D721Med (cell line): ENCODE measurements around the gene GOLGA6L1.
"Not testable (repeated sequence)": the region's sequence is repeated elsewhere in the genome, so short reads cannot be mapped to it uniquely, and the experiment has no call there.

ENCODE experiments used
- DNase-seq: peaks from one replicate; pipeline ENCODE4 v3.0.0; 2011; ENCODE audit warnings: low spot score; ENCODE audit not compliant: insufficient read length
- FAIRE-seq: peaks from 2 replicates; lab custom pipeline; 2011; peaks lifted over from hg19 to GRCh38; lab: Jason Lieb, UNC
- TF ChIP-seq, protein P1 (sequence below): IDR thresholded peaks from 2 replicates; pipeline ENCODE4 v1.5.1; 2012; ENCODE audit warnings: mild to moderate bottlenecking, control low read depth; ENCODE audit not compliant: insufficient read depth; ENCODE audit errors: missing control alignments

GOLGA6L1 gene, protein sequence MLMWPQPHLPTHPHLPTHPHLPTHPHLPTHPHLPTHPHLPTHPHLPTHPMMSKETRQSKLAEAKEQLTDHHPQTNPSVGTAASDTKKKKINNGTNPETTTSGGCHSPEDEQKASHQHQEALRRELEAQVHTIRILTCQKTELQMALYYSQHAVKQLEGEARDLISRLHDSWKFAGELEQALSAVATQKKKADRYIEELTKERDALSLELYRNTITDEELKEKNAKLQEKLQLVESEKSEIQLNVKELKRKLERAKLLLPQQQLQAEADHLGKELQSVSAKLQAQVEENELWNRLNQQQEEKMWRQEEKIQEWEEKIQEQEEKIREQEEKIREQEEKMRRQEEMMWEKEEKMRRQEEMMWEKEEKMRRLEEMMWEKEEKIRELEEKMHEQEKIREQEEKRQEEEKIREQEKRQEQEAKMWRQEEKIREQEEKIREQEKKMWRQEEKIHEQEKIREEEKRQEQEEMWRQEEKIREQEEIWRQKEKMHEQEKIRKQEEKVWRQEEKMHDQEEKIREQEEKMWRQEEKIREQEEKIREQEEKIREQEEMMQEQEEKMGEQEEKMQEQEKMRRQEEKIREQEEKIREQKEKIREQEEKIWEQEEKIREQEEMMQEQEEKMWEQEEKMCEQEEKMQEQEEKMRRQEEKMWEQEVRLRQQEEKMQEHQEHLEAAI

DNA sequence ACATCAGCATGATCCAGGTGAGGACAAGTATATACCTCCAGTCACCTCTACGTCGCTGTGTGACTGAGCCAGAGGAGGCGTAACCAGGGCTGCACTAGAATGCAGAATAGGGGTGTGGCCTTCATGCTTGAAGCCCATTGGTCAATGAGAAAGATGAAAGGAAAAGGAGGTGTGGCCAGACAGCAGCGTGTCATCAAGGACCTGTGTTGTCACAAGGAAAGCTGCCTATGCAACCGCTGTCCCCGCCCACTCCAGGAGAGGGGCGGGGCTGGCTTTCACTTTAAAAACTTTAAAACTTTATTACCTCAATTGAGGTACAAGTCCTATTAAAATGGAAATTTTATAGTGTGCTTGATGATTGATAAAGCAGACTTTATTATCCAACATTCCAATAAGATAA, at the start of gene GOLGA6L1:
GOLGA6L1 (minus strand) TSS at position 101 of the 400 bp plus-strand sequence; CDS start at position 10, 91 bp downstream.
- FAIRE-seq, DNase-seq: not testable (repeated sequence)

DNA sequence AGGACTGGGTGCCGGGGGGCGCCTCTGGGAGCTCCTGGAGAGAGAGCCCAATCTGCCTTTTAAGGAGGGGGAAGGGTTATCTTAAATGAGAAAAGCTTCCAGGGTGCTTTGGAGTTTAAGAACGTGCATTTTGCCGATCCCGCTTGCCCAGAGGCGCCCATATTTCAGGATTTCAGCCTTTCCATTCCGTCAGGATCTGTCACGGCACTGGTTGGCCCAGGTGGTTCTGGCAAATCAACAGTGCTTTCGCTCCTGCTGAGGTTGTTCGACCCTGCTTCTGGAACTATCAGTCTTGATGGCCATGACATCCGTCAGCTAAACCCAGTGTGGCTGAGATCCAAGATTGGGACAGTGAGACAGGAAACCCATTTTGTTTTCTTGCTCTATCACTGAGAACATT, 44.6 kb upstream of the GOLGA6L1 start:
- not testable (repeated sequence) for FAIRE-seq, DNase-seq

DNA sequence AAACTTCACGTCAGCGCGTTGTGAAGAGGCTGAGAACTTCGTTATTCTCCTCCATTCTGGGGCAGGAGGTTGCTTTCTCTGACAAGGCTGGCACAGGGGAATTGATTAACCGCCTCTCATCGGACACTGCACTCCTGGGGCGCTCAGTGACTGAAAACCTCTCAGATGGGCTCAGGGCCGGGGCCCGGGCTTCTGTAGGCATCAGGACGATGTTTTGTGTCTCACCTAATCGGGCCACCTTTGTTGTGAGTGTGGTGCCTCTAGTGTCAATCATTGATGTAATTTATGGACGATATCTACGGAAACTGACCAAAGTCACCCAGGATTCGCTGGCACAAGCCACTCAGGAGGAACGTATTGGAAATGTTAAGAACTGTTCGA, 43.9 kb upstream of the GOLGA6L1 start:
- not testable (repeated sequence) for DNase-seq, FAIRE-seq

GRCh38 chr15:23179768-23180546, 43.3 kb upstream of the GOLGA6L1 start:
- peak; percentile 0 for DNase-seq
- not testable (repeated sequence) for FAIRE-seq

DNA sequence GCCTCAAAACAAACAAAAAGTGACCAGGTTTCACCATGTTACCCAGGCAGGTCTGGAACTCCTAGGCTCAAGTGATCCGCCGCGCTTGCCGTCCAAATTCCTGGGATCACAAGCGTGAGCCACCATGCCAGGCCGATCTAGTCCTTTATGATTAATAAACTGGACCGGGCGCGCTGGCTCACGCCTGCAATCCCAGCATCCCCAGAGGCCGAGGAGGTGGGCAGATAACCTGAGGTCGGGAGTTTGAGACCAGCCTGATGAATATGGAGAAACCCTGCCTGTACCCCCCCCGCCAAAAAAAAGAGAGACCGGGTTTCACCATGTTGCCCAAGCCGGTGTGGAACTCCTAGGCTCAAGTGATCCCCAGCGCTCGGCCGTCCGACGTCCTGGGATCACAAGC, 40.1 kb upstream of the GOLGA6L1 start:
- not testable (repeated sequence) for FAIRE-seq, DNase-seq

DNA sequence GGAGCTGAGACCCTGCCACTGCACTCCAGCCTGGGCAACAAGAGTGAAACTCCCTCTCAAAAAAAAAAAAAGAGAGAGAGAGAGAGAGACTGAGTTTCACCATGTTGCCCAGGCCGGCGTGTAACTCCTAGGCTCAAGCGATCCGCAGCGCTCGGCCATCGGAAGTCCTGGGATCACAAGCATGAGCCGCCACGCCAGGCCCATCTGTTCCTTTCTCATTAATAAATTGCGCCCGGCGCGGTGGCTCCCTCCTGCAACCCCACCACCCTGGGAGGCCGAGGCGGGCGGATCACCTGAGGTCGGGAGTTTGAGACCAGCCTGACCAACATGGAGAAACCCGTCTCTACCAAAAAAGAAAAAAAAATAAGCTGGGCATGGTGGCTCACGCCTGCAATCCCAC, 39.0 kb upstream of the GOLGA6L1 start:
- DNase-seq, FAIRE-seq: not testable (repeated sequence)

DNA sequence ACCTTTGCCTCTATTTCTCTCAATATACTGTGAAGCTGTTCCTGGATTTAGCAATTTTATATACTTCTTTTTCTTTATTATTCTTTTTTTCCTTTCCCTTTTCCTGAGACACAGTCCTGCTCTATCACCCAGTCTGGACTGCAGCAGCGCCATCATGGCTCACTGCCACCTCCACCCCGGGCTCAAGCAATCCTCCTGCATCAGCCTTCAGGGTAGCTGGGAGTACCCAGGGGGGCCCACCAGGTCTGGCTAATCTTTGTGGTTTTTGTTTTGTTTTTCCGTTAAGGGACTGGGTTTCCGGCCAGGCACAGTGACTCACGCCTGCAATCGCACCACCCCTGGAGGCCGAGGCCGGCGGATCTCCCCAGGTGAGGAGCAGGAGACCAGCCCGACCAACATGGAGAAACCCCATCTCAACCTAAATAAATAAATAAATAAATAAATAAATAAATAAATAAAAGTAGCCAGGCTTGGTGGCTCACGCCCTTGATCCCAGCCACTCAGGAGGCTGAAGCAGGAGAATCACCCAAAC, 38.1 kb upstream of the GOLGA6L1 start:
- FAIRE-seq, DNase-seq: not testable (repeated sequence)

DNA sequence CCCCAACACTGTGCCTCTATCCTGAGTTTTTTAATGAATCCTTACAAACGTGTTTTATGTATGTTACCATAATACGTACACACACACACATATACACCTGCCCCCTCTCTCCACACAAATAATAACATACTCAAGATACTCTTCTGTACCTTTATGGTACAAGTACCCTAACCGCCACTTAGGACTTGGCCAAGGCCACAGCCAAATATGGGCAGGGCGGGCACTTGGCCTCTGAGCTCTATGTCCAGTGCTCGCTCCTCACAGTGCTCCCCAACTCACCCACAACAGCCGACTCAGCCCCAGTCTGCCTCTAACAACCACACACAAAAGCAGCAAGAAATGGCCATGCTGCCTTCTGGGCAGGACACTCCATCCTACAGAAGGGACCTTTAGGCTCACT, 3.8 kb downstream of the GOLGA6L1 start:
- not testable (repeated sequence) for FAIRE-seq, DNase-seq

DNA sequence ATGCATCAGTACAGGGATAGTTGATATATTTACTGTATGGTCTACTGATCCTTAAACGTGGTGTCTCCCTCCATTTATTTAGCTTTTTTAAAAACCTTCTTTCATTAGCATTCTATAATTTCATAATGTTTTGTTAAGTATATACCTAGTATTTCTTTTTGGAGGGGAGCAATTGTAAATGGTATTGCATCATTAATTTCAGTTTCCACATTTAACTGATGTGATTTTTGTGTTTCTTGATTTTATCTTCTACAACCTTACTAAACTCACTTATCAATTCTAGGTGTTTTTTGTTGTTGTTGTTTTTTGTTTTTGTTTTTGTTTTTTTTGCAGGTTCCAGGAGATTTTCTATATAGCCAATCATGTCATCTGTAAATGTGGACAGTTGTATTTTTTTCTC, 18.4 kb downstream of the GOLGA6L1 start:
- TF ChIP-seq, protein P1, sequence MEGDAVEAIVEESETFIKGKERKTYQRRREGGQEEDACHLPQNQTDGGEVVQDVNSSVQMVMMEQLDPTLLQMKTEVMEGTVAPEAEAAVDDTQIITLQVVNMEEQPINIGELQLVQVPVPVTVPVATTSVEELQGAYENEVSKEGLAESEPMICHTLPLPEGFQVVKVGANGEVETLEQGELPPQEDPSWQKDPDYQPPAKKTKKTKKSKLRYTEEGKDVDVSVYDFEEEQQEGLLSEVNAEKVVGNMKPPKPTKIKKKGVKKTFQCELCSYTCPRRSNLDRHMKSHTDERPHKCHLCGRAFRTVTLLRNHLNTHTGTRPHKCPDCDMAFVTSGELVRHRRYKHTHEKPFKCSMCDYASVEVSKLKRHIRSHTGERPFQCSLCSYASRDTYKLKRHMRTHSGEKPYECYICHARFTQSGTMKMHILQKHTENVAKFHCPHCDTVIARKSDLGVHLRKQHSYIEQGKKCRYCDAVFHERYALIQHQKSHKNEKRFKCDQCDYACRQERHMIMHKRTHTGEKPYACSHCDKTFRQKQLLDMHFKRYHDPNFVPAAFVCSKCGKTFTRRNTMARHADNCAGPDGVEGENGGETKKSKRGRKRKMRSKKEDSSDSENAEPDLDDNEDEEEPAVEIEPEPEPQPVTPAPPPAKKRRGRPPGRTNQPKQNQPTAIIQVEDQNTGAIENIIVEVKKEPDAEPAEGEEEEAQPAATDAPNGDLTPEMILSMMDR: no peak

GRCh38 chr15:23095796-23096195, 40.8 kb downstream of the GOLGA6L1 start:
- FAIRE-seq: no peak
- DNase-seq: no peak
- TF ChIP-seq, protein P1: no peak

More for the DNA sequence above, 18.4 kb downstream of the GOLGA6L1 start:
- DNase-seq: no peak
- FAIRE-seq: no peak

DNA sequence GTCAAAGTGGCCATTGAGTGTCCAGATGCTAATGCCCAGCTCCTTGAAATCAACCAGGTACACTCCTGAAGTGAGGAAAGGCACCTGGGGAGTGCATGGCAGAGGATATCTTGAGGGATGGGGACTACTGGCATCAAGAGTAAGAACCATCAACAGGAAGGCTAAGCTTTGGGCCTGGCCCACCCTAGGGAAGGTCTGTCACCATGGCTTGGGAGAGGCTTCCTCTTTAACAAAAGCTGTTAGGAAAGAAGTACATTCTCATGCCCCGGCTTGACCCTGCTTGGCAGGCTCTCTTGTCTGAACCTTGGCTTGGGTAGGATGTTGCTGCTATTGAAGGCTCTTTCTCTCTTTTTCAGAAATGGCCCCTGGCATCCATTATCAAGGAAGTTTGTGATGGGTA, 53.5 kb downstream of the GOLGA6L1 start:
- DNase-seq: no peak
- no peak for FAIRE-seq
- TF ChIP-seq, protein P1: no peak

- FAIRE-seq, DNase-seq: not testable (repeated sequence)
These were observed 54.5 kb downstream of the GOLGA6L1 start for GRCh38 chr15:23081996-23082737.
